H1 (cell line): Measurements from ENCODE around the gene PLAC1. TPM values are rescaled to one million over a fixed set of nuclear protein-coding genes. Genes with fewer than 3 reads are reported as not detected.

Experiments used
- CTCF ChIA-PET: fragments of 300-600 bp; sonication (Branson Sonifier 250); formaldehyde crosslinking; loops from one replicate; lab custom pipeline; 2021; ENCODE audit not compliant: partially characterized antibody; lab: Charles Lee
- POLR2A ChIA-PET: fragments of 300-600 bp; sonication (Branson Sonifier 250); formaldehyde crosslinking; loops from one replicate; lab custom pipeline; 2021; ENCODE audit warnings: inconsistent platforms; ENCODE audit not compliant: partially characterized antibody; lab: Charles Lee
- DNase-seq, 2 experiments: peaks; one replicate each; pipeline versions ENCODE4 v3.0.0 to v3.0.0-alpha.2; 2010 to 2022; ENCODE audit warnings: low spot score in 2 of 2, low read depth in 1 of 2, mixed read lengths in 1 of 2
- FAIRE-seq: peaks from 2 replicates; lab custom pipeline; 2011; peaks lifted over from hg19 to GRCh38; lab: Jason Lieb, UNC
- H2AFZ ChIP-seq: 2 replicates; pipeline ENCODE4 v1.8.1; 2012; ENCODE audit warnings: low read length, inconsistent platforms
- H2AK5ac ChIP-seq: 2 replicates; pipeline ENCODE4 v1.6.1; 2013; ENCODE audit warnings: low read depth, low read length
- H2BK120ac ChIP-seq: replicated peaks from 2 replicates; pipeline ENCODE3; 2013; ENCODE audit warnings: low read depth, low read length, inconsistent platforms
- H2BK12ac ChIP-seq: 2 replicates; pipeline ENCODE4 v1.6.1; 2013; ENCODE audit warnings: low read depth, low read length
- H2BK15ac ChIP-seq: 2 replicates; pipeline ENCODE4 v1.6.1; 2013; ENCODE audit warnings: low read length
- H2BK20ac ChIP-seq: 2 replicates; pipeline ENCODE4 v1.6.1; 2013; ENCODE audit warnings: low read length
- H2BK5ac ChIP-seq: 2 replicates; pipeline ENCODE4 v1.6.1; 2013; ENCODE audit warnings: low read depth, low read length
- H3K14ac ChIP-seq: 2 replicates; pipeline ENCODE4 v1.6.1; 2013; ENCODE audit warnings: inconsistent platforms; ENCODE audit not compliant: insufficient read length
- H3K18ac ChIP-seq: 2 replicates; pipeline ENCODE4 v1.6.1; 2013; ENCODE audit warnings: low read length; ENCODE audit errors: extremely low read depth
- H3K23ac ChIP-seq: 2 replicates; pipeline ENCODE4 v1.6.1; 2013; ENCODE audit warnings: inconsistent platforms; ENCODE audit not compliant: insufficient read length
- H3K23me2 ChIP-seq: 2 replicates; pipeline ENCODE4 v1.6.1; 2013; ENCODE audit warnings: low read depth, low read length
- H3K27ac ChIP-seq: 2 replicates; pipeline ENCODE4 v1.6.1; 2011; ENCODE audit warnings: low read depth, low read length, inconsistent platforms
- H3K27me3 ChIP-seq, 4 experiments: replicated peaks in 1 of 4; 1 replicate in 1 of 4; 2 replicates in 3 of 4; pipeline versions ENCODE4 v1.6.1 to v1.8.1; 2011 to 2013; ENCODE audit warnings: low read length in 3 of 4, mild to moderate bottlenecking in 3 of 4, inconsistent platforms in 2 of 4, mixed read lengths in 2 of 4, moderate library complexity in 1 of 4; ENCODE audit not compliant: control insufficient read depth in 3 of 4, insufficient read depth in 3 of 4; ENCODE audit errors: extremely low read depth in 1 of 4
- H3K36me3 ChIP-seq, 4 experiments: 2 replicates each; pipeline versions ENCODE4 v1.6.1 to v1.8.1; 2011 to 2013; ENCODE audit warnings: mild to moderate bottlenecking in 4 of 4, low read length in 3 of 4, moderate library complexity in 2 of 4, control low read depth in 1 of 4, inconsistent platforms in 1 of 4; ENCODE audit not compliant: insufficient read depth in 4 of 4, control insufficient read depth in 2 of 4
- H3K4ac ChIP-seq: replicated peaks from 2 replicates; pipeline ENCODE3; 2013; ENCODE audit warnings: low read length, low read depth, mixed read lengths, inconsistent platforms; ENCODE audit not compliant: insufficient read length
- H3K4me1 ChIP-seq, 4 experiments: replicated peaks in 1 of 4; 1 replicate in 1 of 4; 2 replicates in 3 of 4; pipeline versions ENCODE4 v1.6.1 to v1.8.1; 2011 to 2013; ENCODE audit warnings: low read length in 3 of 4, inconsistent platforms in 2 of 4, mixed read lengths in 1 of 4; ENCODE audit not compliant: insufficient read depth in 4 of 4, control insufficient read depth in 3 of 4
- H3K4me2 ChIP-seq, 2 experiments: 2 replicates each; pipeline versions ENCODE4 v1.6.1 to v1.8.1; 2011 to 2013; ENCODE audit warnings: low read depth in 2 of 2, low read length in 2 of 2, control low read depth in 1 of 2, inconsistent platforms in 1 of 2, mild to moderate bottlenecking in 1 of 2; ENCODE audit not compliant: insufficient read depth in 1 of 2
- H3K4me3 ChIP-seq, 4 experiments: fragments of 200-600, 300-600 bp in 1 of 4; sonication (generic), shearing (Covaris generic), sonication (Bioruptor Twin) in 1 of 4; 2 replicates each; pipeline versions ENCODE4 v1.5.1 to v1.8.1; 2011 to 2016; ENCODE audit warnings: low read length in 4 of 4, low read depth in 3 of 4, control low read depth in 2 of 4, inconsistent platforms in 2 of 4, mild to moderate bottlenecking in 2 of 4, mixed read lengths in 1 of 4, moderate library complexity in 1 of 4; ENCODE audit not compliant: insufficient read depth in 2 of 4; ENCODE audit errors: extremely low read depth in 1 of 4
- H3K56ac ChIP-seq: replicated peaks from 2 replicates; pipeline ENCODE3; 2013; ENCODE audit warnings: low read depth, mild to moderate bottlenecking, mixed read lengths, low read length, inconsistent platforms; ENCODE audit not compliant: insufficient read length
- H3K79me1 ChIP-seq: 2 replicates; pipeline ENCODE4 v1.6.1; 2013; ENCODE audit warnings: low read depth, low read length, control low read depth
- H3K79me2 ChIP-seq, 2 experiments: 2 replicates each; pipeline versions ENCODE4 v1.6.1 to v1.8.1; 2012 to 2013; ENCODE audit warnings: low read length in 2 of 2, mild to moderate bottlenecking in 2 of 2, inconsistent platforms in 1 of 2; ENCODE audit not compliant: insufficient read depth in 2 of 2, control insufficient read depth in 1 of 2
- H3K9ac ChIP-seq, 4 experiments: replicated peaks in 1 of 4; 1 replicate in 1 of 4; 2 replicates in 3 of 4; pipeline versions ENCODE4 v1.6.1 to v1.8.1; 2011 to 2013; ENCODE audit warnings: low read depth in 3 of 4, low read length in 3 of 4, control low read depth in 2 of 4, mild to moderate bottlenecking in 2 of 4, moderate library complexity in 2 of 4, inconsistent platforms in 1 of 4; ENCODE audit errors: extremely low read depth in 1 of 4
- H3K9me3 ChIP-seq, 2 experiments: 2 replicates each; pipeline versions ENCODE4 v1.6.1 to v1.8.1; 2012 to 2013; ENCODE audit warnings: mild to moderate bottlenecking in 2 of 2, moderate library complexity in 2 of 2, control low read depth in 1 of 2, inconsistent platforms in 1 of 2, low read depth in 1 of 2, low read length in 1 of 2, mixed read lengths in 1 of 2; ENCODE audit not compliant: insufficient read depth in 2 of 2
- H4K20me1 ChIP-seq, 2 experiments: replicated peaks in 1 of 2; 2 replicates each; pipeline versions ENCODE3 to v1.8.1; 2011 to 2013; ENCODE audit warnings: inconsistent platforms in 2 of 2, low read length in 2 of 2, mild to moderate bottlenecking in 1 of 2; ENCODE audit not compliant: insufficient read depth in 2 of 2, control insufficient read depth in 1 of 2
- H4K5ac ChIP-seq: 2 replicates; pipeline ENCODE4 v1.6.1; 2013; ENCODE audit warnings: low read length, low read depth, mixed read lengths, inconsistent platforms; ENCODE audit not compliant: insufficient read length
- H4K8ac ChIP-seq: 2 replicates; pipeline ENCODE4 v1.8.0; 2013; ENCODE audit warnings: mild to moderate bottlenecking, moderate library complexity, low read length, inconsistent platforms; ENCODE audit not compliant: insufficient read depth; ENCODE audit errors: extremely low read depth
- H4K91ac ChIP-seq: replicated peaks from 2 replicates; pipeline ENCODE3; 2013; ENCODE audit warnings: low read length, mixed read lengths, inconsistent platforms; ENCODE audit not compliant: insufficient read length
- ATF3 ChIP-seq: IDR thresholded peaks from 2 replicates; pipeline ENCODE4 v1.6.1; 2011; ENCODE audit warnings: low read depth, mild to moderate bottlenecking, low read length; ENCODE audit not compliant: insufficient read depth
- CEBPB ChIP-seq: IDR thresholded peaks from 2 replicates; pipeline ENCODE4 v1.6.1; 2012; ENCODE audit warnings: low read depth, low read length
- CREB1 ChIP-seq: IDR thresholded peaks from 2 replicates; pipeline ENCODE4 v1.6.1; 2012; ENCODE audit warnings: inconsistent platforms
- EGR1 ChIP-seq: IDR thresholded peaks from 2 replicates; pipeline ENCODE4 v1.6.1; 2011; ENCODE audit warnings: low read depth, low read length, borderline replicate concordance
- GTF2F1 ChIP-seq: IDR thresholded peaks from 2 replicates; pipeline ENCODE4 v1.6.1; 2012; ENCODE audit warnings: low read depth, low read length, improper control_type of control experiment, borderline replicate concordance
- RFX5 ChIP-seq: IDR thresholded peaks from 2 replicates; pipeline ENCODE4 v1.6.1; 2011; ENCODE audit warnings: low read depth, low read length, improper control_type of control experiment, borderline replicate concordance
- SIN3A ChIP-seq, 2 experiments: IDR thresholded peaks in 1 of 2; conservative IDR thresholded peaks in 1 of 2; 2 replicates each; pipeline ENCODE4 v1.6.1; 2011 to 2012; ENCODE audit warnings: low read length in 2 of 2, improper control_type of control experiment in 1 of 2, low read depth in 1 of 2, mild to moderate bottlenecking in 1 of 2
- WGBS, 2 experiments: shearing (Covaris generic) in 1 of 2; methylation state at CpG; one replicate each; pipeline versions ENCODE4 v1.1.6 to v1.1.7; 2013 to 2015; ENCODE audit warnings: low lambda C conversion rate in 2 of 2, mixed read lengths in 2 of 2, inconsistent platforms in 1 of 2, low coverage in 1 of 2, missing lambda C conversion rate in 1 of 2; ENCODE audit not compliant: insufficient replicate concordance in 2 of 2, insufficient coverage in 1 of 2, insufficient read length in 1 of 2; ENCODE audit errors: extremely low coverage in 1 of 2, missing lambda C conversion rate in 1 of 2; 5-methylcytosine and 5-hydroxymethylcytosine counted together
- polyA plus RNA-seq, 7 experiments: library from polyadenylated mRNA; depleted of rRNA in 3 of 7; stranded (reverse) in 5 of 7; unstranded in 2 of 7; fragments of >200 nt in 5 of 7; fragments of 200-250 nt in 2 of 7; gene quantifications; 1 replicate in 5 of 7; 2 replicates in 1 of 7; 4 replicates in 1 of 7; pipeline versions ENCODE4 v1.2.1 to v1.2.3, GENCODE V29; 2011 to 2013; ENCODE audit warnings: missing spikeins in 2 of 7, mixed read lengths in 2 of 7
- total RNA-seq: library from RNA; stranded (reverse); fragmentation: NEBNext Ultra II Directional; extraction: Animal tissue kit (Norgen Biotek cat#: 25700); gene quantifications from 2 replicates; pipeline ENCODE4 v1.2.1, GENCODE V29; 2021

Gene PLAC1
- total and polyA plus RNA-seq, 2 of the 8 experiments (the other 6 are each of a cell fraction or from before 2014, with no cell fraction given) = 1.8 TPM; not detected in 1

GRCh38 chrX:134645936-134646543 lies 12.2 kb downstream of the PLAC1 start:
- POLR2A ChIA-PET = no interaction called here
- no peak overlapping the region for H4K8ac ChIP-seq
- 90% methylated on average over 6 of the region's 6 CpGs; no CpG with 5 or more reads in 1 of the 2 experiments for WGBS, 2 experiments
- FAIRE-seq (no peak), DNase-seq (no peak)
- H3K79me1 ChIP-seq = no peaks in the 10 kb centered on the region
- no peak overlapping the region for H3K27ac ChIP-seq
- H2AFZ ChIP-seq = no peak overlapping the region
- H2BK12ac ChIP-seq = no peak overlapping the region
- H2BK15ac ChIP-seq = no peak overlapping the region
- H3K4ac ChIP-seq = no peak overlapping the region
- H3K14ac ChIP-seq = no peak overlapping the region
- H3K4me2 ChIP-seq = no peak overlapping the region
- no peak for TF ChIP-seq CEBPB
- TF ChIP-seq CREB1 = no peak
- no peak for TF ChIP-seq ATF3
- no peak for TF ChIP-seq GTF2F1
- no peak for TF ChIP-seq RFX5
- no peak for TF ChIP-seq EGR1
- no peak for TF ChIP-seq SIN3A (conservative IDR thresholded peaks at IDR 0.05 in 1 of 2, IDR thresholded peaks at IDR 0.05 in 1 of 2; ENCODE audit: low read depth in 1 of 2, low read length in 2 of 2)
- no peak overlapping the region for H2BK5ac ChIP-seq
- CTCF ChIA-PET = interaction anchor here (1.2 to 1.4 kb wide), 2 partner anchors 92 to 125 kb away, joined by 4 to 5 read pairs; no protein-coding TSS in a partner anchor
- H2BK120ac ChIP-seq = no peak overlapping the region
- H2BK20ac ChIP-seq = no peak overlapping the region
- H2AK5ac ChIP-seq = no peak overlapping the region
- no peak overlapping the region for H4K5ac ChIP-seq
- no peaks in the 10 kb centered on the region for H3K9me3 ChIP-seq
- no peak overlapping the region for H3K4me3 ChIP-seq
- H4K20me1 ChIP-seq = no peaks in the 10 kb centered on the region
- H3K27me3 ChIP-seq = no peaks in the 10 kb centered on the region
- no peak overlapping the region for H3K23ac ChIP-seq
- H3K36me3 ChIP-seq = no peaks in the 10 kb centered on the region
- no peaks in the 10 kb centered on the region for H3K23me2 ChIP-seq
- no peak overlapping the region for H3K9ac ChIP-seq
- no peak overlapping the region for H4K91ac ChIP-seq
- no peak overlapping the region for H3K18ac ChIP-seq
- H3K79me2 ChIP-seq = no peaks in the 10 kb centered on the region
- H3K4me1 ChIP-seq = no peaks in the 10 kb centered on the region
- H3K56ac ChIP-seq = no peak overlapping the region
